ENCODE data around the gene RASA3.

DNA sequence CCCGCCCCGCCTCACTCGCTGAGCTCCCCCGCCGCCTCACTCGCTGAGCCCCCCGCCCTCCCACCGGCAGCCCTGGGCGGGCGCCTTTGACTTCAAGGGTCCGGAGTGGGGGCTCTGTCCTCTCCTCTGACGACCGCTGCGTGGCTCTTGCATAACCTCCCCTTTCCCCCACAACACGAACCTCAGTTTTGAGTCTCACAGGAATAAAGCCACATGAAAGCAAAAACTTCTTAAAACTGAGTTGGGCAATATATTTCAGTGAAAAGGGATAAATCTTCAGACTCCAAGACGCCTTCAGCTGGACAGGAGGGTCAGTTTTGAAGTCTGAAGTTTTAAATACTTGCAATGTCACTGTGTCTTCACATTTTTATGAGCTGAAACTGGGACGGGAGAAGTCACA, 87.9 kb downstream of the RASA3 start:
- no peak for TF ChIP-seq CTCF (conservative IDR thresholded peaks at IDR 0.05; ENCODE audit: low read depth, low read length)
- TF ChIP-seq EZH2 (IDR thresholded peaks at IDR 0.05; ENCODE audit: low read length, unreplicated experiment): no peak
